K562 (cell line): ENCODE measurements around the gene DPEP1. TPM values are rescaled to one million over a fixed set of nuclear protein-coding genes. Genes with fewer than 3 reads are reported as not detected.
A peak's percentile ranks its signal among the peaks of the same experiment; 100 is the strongest.

Experiments used
- ATAC-seq: fragments of 200-7000 bp; cut with Tn5 transposase; 3 replicates; pipeline ENCODE4 v1.9.1; 2020; ENCODE audit warnings: moderate library complexity
- BruUV-seq: library from RNA; stranded (reverse); fragments of 400-500 nt; replicated peaks from 2 replicates; lab custom pipeline; 2021; lab: Mats Ljungman, UMichigan
- CTCF ChIA-PET: fragments of 300-600 bp; formaldehyde crosslinking; extraction: SDS; loops from one replicate; lab custom pipeline; 2021; ENCODE audit warnings: low intra/inter-chr PET ratio; lab: Yijun Ruan, JAX
- POLR2A ChIA-PET: fragments of 300-600, 350-650 bp; sonication (Branson Sonifier 250); formaldehyde crosslinking; extraction: SDS; loops from one replicate; lab custom pipeline; 2021; ENCODE audit warnings: antibody characterized with exemption, inconsistent platforms; lab: Yijun Ruan, JAX
- DNase-seq, 4 experiments: peaks; one replicate each; pipeline versions ENCODE4 v3.0.0 to v3.0.0-alpha.2; 2011 to 2018; ENCODE audit warnings: low spot score in 3 of 4, mixed read lengths in 3 of 4; ENCODE audit errors: extremely low read depth in 1 of 4
- FAIRE-seq: peaks from 2 replicates; lab custom pipeline; 2011; peaks lifted over from hg19 to GRCh38; lab: Jason Lieb, UNC
- H2AFZ ChIP-seq: 2 replicates; pipeline ENCODE4 v1.6.0; 2011; ENCODE audit warnings: low read depth, low read length, control low read depth, inconsistent platforms
- H3K27ac ChIP-seq: fragments of 200-600 bp; 3 replicates; pipeline ENCODE4 v1.8.0; 2011; ENCODE audit warnings: low read depth, mild to moderate bottlenecking, control low read depth, inconsistent platforms, low read length, moderate library complexity, mixed read lengths; ENCODE audit errors: extremely low read depth
- H3K27me3 ChIP-seq, 2 experiments: fragments of 300-600 bp in 1 of 2; 2 replicates in 1 of 2; 3 replicates in 1 of 2; pipeline versions ENCODE4 v1.6.0 to v1.8.0; 2011; ENCODE audit warnings: inconsistent platforms in 2 of 2, low read length in 2 of 2, mild to moderate bottlenecking in 1 of 2, mixed read lengths in 1 of 2, moderate library complexity in 1 of 2; ENCODE audit not compliant: control insufficient read depth in 2 of 2, insufficient read depth in 2 of 2
- H3K36me3 ChIP-seq: fragments of 300-600 bp; 3 replicates; pipeline ENCODE4 v1.8.0; 2011; ENCODE audit warnings: mild to moderate bottlenecking, low read length, inconsistent platforms; ENCODE audit not compliant: control insufficient read depth, insufficient read depth
- H3K4me1 ChIP-seq, 2 experiments: fragments of 200-600 bp in 1 of 2; replicated peaks in 1 of 2; 2 replicates in 1 of 2; 3 replicates in 1 of 2; pipeline versions ENCODE4 v1.5.1 to v1.8.0; 2011; ENCODE audit warnings: inconsistent platforms in 2 of 2, low read length in 2 of 2, mild to moderate bottlenecking in 1 of 2, mixed read lengths in 1 of 2, moderate library complexity in 1 of 2; ENCODE audit not compliant: control insufficient read depth in 2 of 2, insufficient read depth in 2 of 2
- H3K4me2 ChIP-seq: 2 replicates; pipeline ENCODE4 v1.6.1; 2011; ENCODE audit warnings: low read length, control low read depth, inconsistent platforms, mixed read lengths; ENCODE audit not compliant: insufficient read depth
- H3K4me3 ChIP-seq: fragments of 200-600 bp; sonication (generic), shearing (Covaris generic); 2 replicates; pipeline ENCODE4 v1.5.1; 2016; ENCODE audit warnings: control low read depth, inconsistent platforms
- H3K79me2 ChIP-seq: fragments of 200-600 bp; 3 replicates; pipeline ENCODE4 v1.8.0; 2011; ENCODE audit warnings: low read length, inconsistent platforms; ENCODE audit not compliant: control insufficient read depth, insufficient read depth
- H3K9ac ChIP-seq, 2 experiments: 2 replicates each; pipeline versions ENCODE4 v1.6.0 to v1.6.1; 2011; ENCODE audit warnings: low read depth in 2 of 2, low read length in 2 of 2, control low read depth in 1 of 2, inconsistent platforms in 1 of 2, mild to moderate bottlenecking in 1 of 2, mixed read lengths in 1 of 2; ENCODE audit not compliant: insufficient read depth in 1 of 2
- H3K9me1 ChIP-seq: one replicate; pipeline ENCODE4 v1.6.0; 2011; ENCODE audit warnings: inconsistent platforms, mild to moderate bottlenecking, low read length, moderate library complexity; ENCODE audit not compliant: control insufficient read depth, insufficient read depth
- H3K9me3 ChIP-seq: replicated peaks from 2 replicates; pipeline ENCODE4 v1.5.1; 2011; ENCODE audit warnings: low read depth, low read length, inconsistent platforms; ENCODE audit not compliant: control insufficient read depth, insufficient read depth
- H4K20me1 ChIP-seq: replicated peaks from 2 replicates; pipeline ENCODE4 v1.6.1; 2011; ENCODE audit warnings: low read length, inconsistent platforms, mixed read lengths; ENCODE audit not compliant: control insufficient read depth, insufficient read depth
- CAMTA2 ChIP-seq: fragments of 250-450 bp; sonication (Bioruptor Pico); conservative IDR thresholded peaks from 2 replicates; pipeline ENCODE4 v1.5.1; 2022
- DIDO1 ChIP-seq: fragments of 450-650 bp; IDR thresholded peaks from 2 replicates; pipeline ENCODE4 v1.6.1; 2016; ENCODE audit warnings: low read depth, missing biosample characterization, missing genetic modification characterization
- ELK3 ChIP-seq: fragments of 450-650 bp; formaldehyde crosslinking; IDR thresholded peaks from 2 replicates; pipeline ENCODE4 v1.4.0; 2020; ENCODE audit warnings: mild to moderate bottlenecking
- HEY1 ChIP-seq: fragments of 250-450 bp; sonication (Bioruptor Pico); IDR thresholded peaks from 2 replicates; pipeline ENCODE4 v1.5.0; 2020; ENCODE audit warnings: mild to moderate bottlenecking, moderate library complexity, borderline replicate concordance
- HLTF ChIP-seq: fragments of 450-650 bp; IDR thresholded peaks from 2 replicates; pipeline ENCODE4 v1.6.1; 2016
- IRF1 ChIP-seq: sonication (generic); formaldehyde crosslinking; IDR thresholded peaks from 2 replicates; pipeline ENCODE4 v1.8.0; 2022; ENCODE audit warnings: missing genetic modification reagents, mild to moderate bottlenecking, borderline replicate concordance
- MAFK ChIP-seq: IDR thresholded peaks from 2 replicates; pipeline ENCODE4 v1.6.1; 2011; ENCODE audit warnings: low read length, improper control_type of control experiment
- MBD1 ChIP-seq: fragments of 250-450 bp; sonication (Bioruptor Pico); IDR thresholded peaks from 2 replicates; pipeline ENCODE4 v1.8.0; 2022; ENCODE audit warnings: inconsistent platforms
- MEIS2 ChIP-seq: fragments of 450-650 bp; IDR thresholded peaks from 2 replicates; pipeline ENCODE4 v1.6.1; 2014; ENCODE audit warnings: mild to moderate bottlenecking; ENCODE audit not compliant: partially characterized antibody
- MTA1 ChIP-seq: fragments of 450-650 bp; IDR thresholded peaks from 2 replicates; pipeline ENCODE4 v1.6.1; 2017; ENCODE audit warnings: borderline replicate concordance
- POLR2AphosphoS5 ChIP-seq: IDR thresholded peaks from 2 replicates; pipeline ENCODE4 v1.6.1; 2011; ENCODE audit warnings: mild to moderate bottlenecking, low read depth, low read length, moderate library complexity; ENCODE audit not compliant: control insufficient read depth, insufficient read depth
- RAD51 ChIP-seq: fragments of 450-650 bp; IDR thresholded peaks from 2 replicates; pipeline ENCODE4 v1.7.1; 2016; ENCODE audit warnings: low read depth, mild to moderate bottlenecking, borderline replicate concordance
- TSC22D4 ChIP-seq: fragments of 450-650 bp; IDR thresholded peaks from 2 replicates; pipeline ENCODE4 v1.6.1; 2016; ENCODE audit warnings: missing genetic modification characterization, missing biosample characterization, control low read depth
- YBX1 ChIP-seq: fragments of 450-650 bp; IDR thresholded peaks from 2 replicates; pipeline ENCODE4 v1.7.1; 2016; ENCODE audit warnings: mild to moderate bottlenecking
- ZFP1 ChIP-seq: fragments of 450-650 bp; formaldehyde crosslinking; IDR thresholded peaks from 2 replicates; pipeline ENCODE4 v1.4.0; 2020; ENCODE audit warnings: mild to moderate bottlenecking, mixed read lengths
- ZNF121 ChIP-seq: sonication (generic); formaldehyde crosslinking; conservative IDR thresholded peaks from 2 replicates; pipeline ENCODE4 v1.8.0; 2022; ENCODE audit warnings: missing genetic modification reagents
- ZNF764 ChIP-seq: fragments of 250-450 bp; sonication (Bioruptor Pico); IDR thresholded peaks from 2 replicates; pipeline ENCODE4 v1.4.0; 2020; ENCODE audit warnings: low read depth, mild to moderate bottlenecking, moderate library complexity
- WGBS: fragments of 100-300 bp; shearing (Covaris generic); methylation state at CpG from one replicate; pipeline ENCODE4 v1.1.6; 2016; ENCODE audit warnings: low coverage, mixed read lengths; ENCODE audit not compliant: insufficient coverage; ENCODE audit errors: missing lambda C conversion rate; 5-methylcytosine and 5-hydroxymethylcytosine counted together
- in situ Hi-C: fragments of 300-500 bp; cut with MboI; formaldehyde crosslinking; loops from 4 replicates; pipeline ENCODE4 v1.15.0; 2018; ENCODE audit warnings: inconsistent platforms, mixed read lengths
- intact Hi-C: fragments of 100-400 bp; cut with micrococcal nuclease; formaldehyde crosslinking; loops from 2 replicates; pipeline ENCODE4 v1.14.2; 2022
- polyA plus RNA-seq, 8 experiments: library from polyadenylated mRNA; depleted of rRNA in 4 of 8; stranded (reverse) in 5 of 8; unstranded in 3 of 8; fragments of >200 nt; fragmentation: Nextera tagmentation in 2 of 8; fragmentation: Illumina TruSeq in 1 of 8; extraction: Ambion mirVana in 2 of 8; extraction: Trizol in 1 of 8; gene quantifications; 2 replicates each; pipeline versions ENCODE4 v1.2.1 to v1.2.3, GENCODE V29; 2011 to 2014; ENCODE audit warnings: inconsistent platforms in 1 of 8, missing spikeins in 1 of 8
- total RNA-seq, 7 experiments: library from RNA; depleted of rRNA in 6 of 7; stranded (reverse); fragments of >200 nt in 6 of 7; fragmentation: Illumina TruSeq in 2 of 7; extraction: Trizol in 2 of 7; gene quantifications; 2 replicates each; pipeline versions ENCODE4 v1.2.1 to v1.2.3, GENCODE V29; 2011 to 2021; ENCODE audit warnings: low replicate concordance in 1 of 7
- TF ChIP-seq, protein P1 (sequence below): IDR thresholded peaks from 2 replicates; pipeline ENCODE4 v1.6.1; 2014; ENCODE audit warnings: antibody characterized with exemption

DPEP1 gene
- total and polyA plus RNA-seq, 9 of the 15 experiments (the other 6 are each of a cell fraction or from before 2014, with no cell fraction given) = 0.14 to 0.31 (median 0.20) TPM; not detected in 6

- ChIA-PET POLR2A (interaction anchor here (0.9 kb wide), 1 partner anchor 16 kb away, joined by 3 read pairs; no protein-coding TSS in a partner anchor), CTCF (no interaction called here)
- intact Hi-C loops = no loop called here
- Histone ChIP-seq H3K79me2 (no peaks in the 10 kb centered on the region), H3K27me3 (no peaks in the 10 kb centered on the region), H3K9ac (peak overlapping the region in 1 of 2 experiments; percentile 14; a peak in 1 of 4 replicates), H4K20me1 (0 out of 2 replicates have a peak, but pooled peaks cover 5% of the 10 kb centered on the region), H3K4me1 (peaks cover 19 to 48% of the 10 kb centered on the region in 2 experiments; a peak in 4 of 5 replicates), H2AFZ (peak overlapping the region; percentile 62), H3K27ac (peak overlapping the region; percentile 35; the same call in 1 of the 3 replicates), H3K4me2 (peak overlapping the region; percentile 43; the same call in 1 of the 2 replicates), H3K4me3 (no peak overlapping the region), H3K9me3 (no peaks in the 10 kb centered on the region), H3K9me1 (no peaks in the 10 kb centered on the region), H3K36me3 (no peaks in the 10 kb centered on the region)
- BruUV-seq = no TSS peak
- FAIRE-seq (peak; percentile 84), ATAC-seq (no peak; the same call in 2 of the 3 replicates), DNase-seq (peak in 3 of 4 experiments; percentile 53 to 60 (median 56))
- in situ Hi-C loops = no loop called here
- 15% methylated on average over 9 of the region's 9 CpGs for WGBS
- peak; percentile 14 for TF ChIP-seq MEIS2
- TF ChIP-seq MBD1 (CRISPR knock-in tag) = no peak
- TF ChIP-seq IRF1 (CRISPR knock-in tag) = no peak
- TF ChIP-seq YBX1 = no peak
- no peak for TF ChIP-seq RAD51
- peak; percentile 20; the same call in 1 of the 2 replicates for TF ChIP-seq POLR2AphosphoS5
- no peak for TF ChIP-seq ZNF764 (CRISPR knock-in tag)
- TF ChIP-seq DIDO1 (tag) = no peak
- no peak for TF ChIP-seq MAFK
- no peak for TF ChIP-seq TSC22D4 (tag)
- no peak for TF ChIP-seq HEY1 (CRISPR knock-in tag)
- no peak for TF ChIP-seq HLTF
- TF ChIP-seq CAMTA2 = no peak
- TF ChIP-seq MTA1 = no peak
- TF ChIP-seq ZFP1 (CRISPR knock-in tag) = no peak
- TF ChIP-seq ELK3 = no peak
- TF ChIP-seq, protein P1, sequence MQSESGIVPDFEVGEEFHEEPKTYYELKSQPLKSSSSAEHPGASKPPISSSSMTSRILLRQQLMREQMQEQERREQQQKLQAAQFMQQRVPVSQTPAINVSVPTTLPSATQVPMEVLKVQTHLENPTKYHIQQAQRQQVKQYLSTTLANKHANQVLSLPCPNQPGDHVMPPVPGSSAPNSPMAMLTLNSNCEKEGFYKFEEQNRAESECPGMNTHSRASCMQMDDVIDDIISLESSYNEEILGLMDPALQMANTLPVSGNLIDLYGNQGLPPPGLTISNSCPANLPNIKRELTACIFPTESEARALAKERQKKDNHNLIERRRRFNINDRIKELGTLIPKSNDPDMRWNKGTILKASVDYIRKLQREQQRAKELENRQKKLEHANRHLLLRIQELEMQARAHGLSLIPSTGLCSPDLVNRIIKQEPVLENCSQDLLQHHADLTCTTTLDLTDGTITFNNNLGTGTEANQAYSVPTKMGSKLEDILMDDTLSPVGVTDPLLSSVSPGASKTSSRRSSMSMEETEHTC = no peak
- no peak for TF ChIP-seq ZNF121 (CRISPR knock-in tag)
Measured at GRCh38 chr16:89607453-89607852, 6.0 kb upstream of the DPEP1 start.
